T-helper 2 cell treated with Interferon-gamma antibody and Interleukin-4, amounts not matched to agents 5 μg/mL and 100 μg/mL, for 36 hours (primary cell): Measurements from ENCODE around the gene TUBGCP2.

ENCODE experiments used
- DNase-seq: peaks from one replicate; pipeline ENCODE4 v3.0.0; 2021; ENCODE audit warnings: low spot score
- H3K27ac Mint-ChIP-seq: one replicate; pipeline ENCODE4 v1.8.0; 2021; ENCODE audit warnings: mild to moderate bottlenecking, mixed read lengths
- H3K27me3 Mint-ChIP-seq: one replicate; pipeline ENCODE4 v1.8.0; 2021; ENCODE audit warnings: low read depth, mixed read lengths
- H3K36me3 Mint-ChIP-seq: one replicate; pipeline ENCODE4 v1.8.0; 2021; ENCODE audit warnings: low read depth, mixed read lengths
- H3K4me1 Mint-ChIP-seq: one replicate; pipeline ENCODE4 v1.8.0; 2021; ENCODE audit warnings: low read depth, mixed read lengths
- H3K4me3 Mint-ChIP-seq: one replicate; pipeline ENCODE4 v1.8.0; 2022; ENCODE audit warnings: mild to moderate bottlenecking, moderate library complexity, mixed read lengths
- H3K9me3 Mint-ChIP-seq: one replicate; pipeline ENCODE4 v1.8.0; 2021; ENCODE audit warnings: mixed read lengths

The TUBGCP2 gene

DNA sequence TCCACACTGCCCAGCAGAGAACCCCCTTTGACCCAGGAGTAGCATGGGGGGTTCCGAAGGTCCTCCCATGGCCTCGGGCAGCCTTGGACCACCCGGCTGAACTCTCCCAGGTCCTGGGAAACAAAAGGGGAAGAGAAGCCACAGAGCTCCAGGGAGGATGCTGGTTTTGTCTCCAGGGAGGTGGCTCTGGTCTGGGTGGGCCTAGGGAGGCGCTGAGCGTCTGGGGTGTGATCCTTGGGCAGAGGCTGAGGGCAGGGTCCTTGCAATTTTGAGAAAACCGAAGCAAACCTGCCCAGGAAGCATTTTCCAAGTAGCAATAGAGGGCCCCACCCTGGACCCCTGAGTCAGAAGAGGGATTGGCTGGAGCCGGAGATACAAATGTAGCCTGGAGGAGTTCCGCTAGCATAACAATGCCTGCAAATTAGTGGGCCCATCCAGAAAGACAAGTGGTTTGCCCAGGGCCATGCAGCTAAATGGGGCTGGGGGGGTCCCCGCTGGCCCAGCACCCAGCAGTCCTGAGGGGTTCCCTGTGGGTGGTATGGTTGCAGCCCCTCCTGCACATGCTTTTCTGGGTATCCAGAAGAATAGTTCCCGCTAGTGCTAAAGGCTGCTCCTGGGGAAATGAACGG lies 76.6 kb downstream of the TUBGCP2 start:
- no peak overlapping the region for H3K4me3 Mint-ChIP-seq
- no peaks in the 10 kb centered on the region for H3K36me3 Mint-ChIP-seq
- H3K27me3 Mint-ChIP-seq, result peaks cover 60% of the 10 kb centered on the region
- DNase-seq, result no peak
- peaks cover 4% of the 10 kb centered on the region for H3K4me1 Mint-ChIP-seq
- no peak overlapping the region for H3K27ac Mint-ChIP-seq
- no peaks in the 10 kb centered on the region for H3K9me3 Mint-ChIP-seq

GRCh38 chr10:133231244-133231945 lies 77.3 kb downstream of the TUBGCP2 start:
- H3K9me3 Mint-ChIP-seq, result no peaks in the 10 kb centered on the region
- H3K27me3 Mint-ChIP-seq, result peaks cover 66% of the 10 kb centered on the region
- no peak for DNase-seq
- peak overlapping the region; percentile 29 for H3K4me3 Mint-ChIP-seq
- no peaks in the 10 kb centered on the region for H3K36me3 Mint-ChIP-seq
- H3K27ac Mint-ChIP-seq, result no peak overlapping the region
- peaks cover 7% of the 10 kb centered on the region for H3K4me1 Mint-ChIP-seq

DNA sequence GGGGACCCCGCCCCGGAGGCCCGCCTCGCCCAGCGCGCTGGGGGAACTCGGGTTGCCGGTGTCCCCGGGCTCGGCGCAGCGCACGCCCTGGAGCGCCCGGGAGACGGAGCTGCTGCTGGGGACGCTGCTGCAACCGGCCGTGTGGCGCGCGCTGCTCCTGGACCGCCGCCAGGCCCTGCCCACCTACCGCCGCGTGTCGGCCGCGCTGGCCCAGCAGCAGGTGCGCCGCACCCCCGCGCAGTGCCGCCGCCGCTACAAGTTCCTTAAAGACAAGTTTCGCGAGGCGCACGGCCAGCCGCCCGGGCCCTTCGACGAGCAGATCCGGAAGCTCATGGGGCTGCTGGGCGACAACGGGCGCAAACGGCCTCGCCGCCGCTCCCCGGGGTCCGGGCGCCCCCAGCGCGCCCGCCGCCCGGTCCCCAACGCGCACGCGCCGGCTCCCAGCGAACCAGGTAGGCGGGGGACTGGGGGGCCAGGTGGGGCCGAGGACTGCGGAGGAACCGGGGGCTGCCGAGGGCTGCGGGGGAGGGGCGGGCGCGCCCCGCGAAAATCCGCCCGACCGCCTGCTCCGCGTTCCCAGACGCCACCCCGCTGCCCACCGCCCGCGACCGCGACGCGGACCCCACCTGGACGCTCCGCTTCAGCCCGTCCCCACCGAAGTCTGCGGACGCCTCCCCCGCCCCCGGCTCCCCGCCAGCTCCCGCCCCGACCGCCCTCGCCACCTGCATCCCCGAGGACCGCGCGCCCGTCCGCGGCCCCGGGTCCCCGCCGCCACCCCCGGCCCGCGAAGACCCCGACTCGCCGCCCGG lies 78.1 kb downstream of the TUBGCP2 start:
- H3K4me3 Mint-ChIP-seq, result no peak overlapping the region
- peaks cover 62% of the 10 kb centered on the region for H3K27me3 Mint-ChIP-seq
- H3K4me1 Mint-ChIP-seq, result peaks cover 14% of the 10 kb centered on the region
- no peaks in the 10 kb centered on the region for H3K36me3 Mint-ChIP-seq
- H3K9me3 Mint-ChIP-seq, result no peaks in the 10 kb centered on the region
- H3K27ac Mint-ChIP-seq, result no peak overlapping the region
- DNase-seq, result no peak

- peaks cover 14% of the 10 kb centered on the region for H3K4me1 Mint-ChIP-seq
- no peak within 1 kb of the TSS for H3K27ac Mint-ChIP-seq
- peaks cover 60% of the 10 kb centered on the region for H3K27me3 Mint-ChIP-seq
- H3K36me3 Mint-ChIP-seq, result no peaks in the 10 kb centered on the region
- H3K9me3 Mint-ChIP-seq, result no peaks in the 10 kb centered on the region
- no peak for DNase-seq
- H3K4me3 Mint-ChIP-seq, result peak within 1 kb of the TSS; percentile 5
These were observed 78.7 kb downstream of the TUBGCP2 start, which contains the start of gene UTF1 for GRCh38 chr10:133230044-133230361. TSS of gene UTF1 (plus strand) at chr10:133230217. CDS start at chr10:133230289, 72 bp downstream.

DNA sequence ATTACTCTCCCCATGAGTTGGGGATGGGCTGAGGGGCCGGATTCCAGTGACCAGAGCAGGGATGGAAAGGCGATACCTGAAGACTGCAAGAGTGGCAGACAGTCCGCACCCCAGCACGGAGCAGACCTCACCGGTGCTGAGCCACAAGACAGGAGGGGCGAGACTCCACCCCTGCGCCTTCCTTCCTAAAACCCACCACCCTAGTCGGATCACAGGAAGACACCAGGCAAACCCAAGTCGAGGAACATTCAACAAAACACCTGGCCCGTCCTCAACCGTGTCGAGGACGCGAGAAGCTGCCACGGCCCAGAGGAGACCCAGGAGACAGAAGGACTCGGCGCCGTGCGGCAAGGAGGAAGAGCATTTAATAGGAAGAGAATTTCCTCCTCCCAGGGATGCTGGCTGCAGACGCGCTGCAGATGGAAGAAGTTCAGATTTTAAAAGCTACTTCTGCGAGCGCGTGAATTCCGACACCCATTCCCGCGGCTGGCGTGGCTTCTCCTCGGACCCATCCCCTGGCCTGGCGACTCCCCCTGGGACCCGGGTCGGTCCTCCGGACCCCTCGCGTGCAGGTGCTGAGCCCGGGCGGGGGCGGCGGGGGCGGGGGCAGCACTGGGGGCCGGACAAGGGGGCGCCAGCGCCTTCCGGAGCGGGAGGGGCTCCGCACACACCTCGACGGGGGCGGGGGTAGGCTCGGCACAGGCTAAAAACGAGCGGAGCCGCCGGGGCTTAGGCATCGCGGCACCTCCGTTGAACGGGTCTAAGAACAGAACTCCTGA lies 79.2 kb downstream of the TUBGCP2 start:
- Mint-ChIP-seq H3K27me3 (peaks cover 56% of the 10 kb centered on the region), H3K4me1 (peaks cover 12% of the 10 kb centered on the region), H3K27ac (no peak overlapping the region), H3K9me3 (no peaks in the 10 kb centered on the region), H3K4me3 (peak overlapping the region; percentile 5), H3K36me3 (no peaks in the 10 kb centered on the region)
- no peak for DNase-seq
